Epithelial cell of prostate (primary cell): ENCODE data around the gene TREH.

Experiments
- DNase-seq: peaks from one replicate; pipeline ENCODE4 v3.0.0-alpha.2; 2011; ENCODE audit warnings: low read depth, low spot score
- H3K27ac ChIP-seq: fragments of 450-650 bp; 2 replicates; pipeline ENCODE4 v1.5.1; 2017; ENCODE audit warnings: mild to moderate bottlenecking

Gene TREH

GRCh38 chr11:118672846-118673245 lies 6.6 kb downstream of the TREH start:
- no peak overlapping the region for H3K27ac ChIP-seq
- DNase-seq = no peak

GRCh38 chr11:118671254-118671653 lies 8.2 kb downstream of the TREH start:
- H3K27ac ChIP-seq = no peak overlapping the region
- no peak for DNase-seq

DNA sequence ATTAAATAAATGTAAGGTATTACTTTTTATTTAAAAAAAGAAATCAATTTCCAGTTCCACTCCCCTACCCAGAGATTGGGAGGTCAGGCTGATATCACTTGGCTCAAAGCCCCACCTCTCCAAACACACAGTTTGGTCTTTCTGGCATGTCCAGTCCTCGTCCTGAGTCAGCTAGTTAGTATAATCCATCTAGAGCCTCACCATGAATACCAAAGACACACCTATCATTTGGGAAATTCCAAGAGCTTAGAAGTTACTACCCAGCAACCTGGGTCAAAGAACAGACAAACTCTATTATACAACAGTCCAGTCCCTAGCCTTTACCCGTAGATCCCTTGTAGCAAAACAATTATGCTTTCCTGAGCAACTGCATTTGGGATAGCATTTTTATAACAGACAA lies 9.4 kb downstream of the TREH start:
- no peak for DNase-seq
- H3K27ac ChIP-seq = no peak overlapping the region

GRCh38 chr11:118666371-118666770 lies 13.1 kb downstream of the TREH start:
- H3K27ac ChIP-seq = no peak overlapping the region

DNA sequence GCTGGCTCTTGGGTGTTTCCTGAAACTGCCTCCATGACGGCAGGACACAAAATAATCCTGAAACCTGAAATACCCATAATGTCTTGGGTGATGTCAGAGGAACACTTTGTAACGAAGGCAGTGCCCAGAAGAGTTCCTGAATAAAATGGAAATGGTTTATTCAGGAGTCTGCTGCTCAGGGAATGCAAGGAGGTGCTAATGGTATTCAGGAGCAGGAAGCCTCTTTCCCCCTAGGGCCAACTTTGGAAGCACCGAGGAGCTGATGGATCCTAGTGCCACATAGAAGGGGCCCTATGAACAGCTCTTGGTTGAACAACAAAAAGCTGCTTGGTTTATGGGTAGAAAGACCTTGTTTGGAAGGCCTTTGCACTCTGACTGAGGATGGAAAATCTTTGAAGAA lies 15.5 kb downstream of the TREH start:
- H3K27ac ChIP-seq = no peak overlapping the region
- DNase-seq = no peak

More at GRCh38 chr11:118666371-118666770, 13.1 kb downstream of the TREH start:
- DNase-seq = no peak

DNA sequence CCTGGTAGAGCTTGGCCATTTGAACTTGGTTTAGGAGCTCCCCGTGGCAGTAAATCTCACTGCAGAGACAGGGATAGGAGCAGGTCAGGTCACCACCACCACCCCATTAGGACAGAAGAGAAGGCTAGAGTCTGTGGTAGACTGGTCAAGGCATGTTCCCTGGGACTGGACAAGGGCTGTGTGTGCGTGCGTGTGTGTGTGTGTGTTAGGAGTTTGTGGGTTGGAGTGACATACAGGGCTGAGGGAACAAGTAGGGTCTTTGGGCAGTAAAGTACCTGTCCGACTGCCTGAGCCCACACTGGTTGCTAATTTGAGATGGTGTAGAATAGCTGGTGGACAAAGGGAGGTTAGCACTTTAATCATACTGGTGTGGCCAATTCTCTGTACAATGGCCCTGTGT lies 16.1 kb downstream of the TREH start:
- H3K27ac ChIP-seq = no peak overlapping the region
- DNase-seq = no peak

DNA sequence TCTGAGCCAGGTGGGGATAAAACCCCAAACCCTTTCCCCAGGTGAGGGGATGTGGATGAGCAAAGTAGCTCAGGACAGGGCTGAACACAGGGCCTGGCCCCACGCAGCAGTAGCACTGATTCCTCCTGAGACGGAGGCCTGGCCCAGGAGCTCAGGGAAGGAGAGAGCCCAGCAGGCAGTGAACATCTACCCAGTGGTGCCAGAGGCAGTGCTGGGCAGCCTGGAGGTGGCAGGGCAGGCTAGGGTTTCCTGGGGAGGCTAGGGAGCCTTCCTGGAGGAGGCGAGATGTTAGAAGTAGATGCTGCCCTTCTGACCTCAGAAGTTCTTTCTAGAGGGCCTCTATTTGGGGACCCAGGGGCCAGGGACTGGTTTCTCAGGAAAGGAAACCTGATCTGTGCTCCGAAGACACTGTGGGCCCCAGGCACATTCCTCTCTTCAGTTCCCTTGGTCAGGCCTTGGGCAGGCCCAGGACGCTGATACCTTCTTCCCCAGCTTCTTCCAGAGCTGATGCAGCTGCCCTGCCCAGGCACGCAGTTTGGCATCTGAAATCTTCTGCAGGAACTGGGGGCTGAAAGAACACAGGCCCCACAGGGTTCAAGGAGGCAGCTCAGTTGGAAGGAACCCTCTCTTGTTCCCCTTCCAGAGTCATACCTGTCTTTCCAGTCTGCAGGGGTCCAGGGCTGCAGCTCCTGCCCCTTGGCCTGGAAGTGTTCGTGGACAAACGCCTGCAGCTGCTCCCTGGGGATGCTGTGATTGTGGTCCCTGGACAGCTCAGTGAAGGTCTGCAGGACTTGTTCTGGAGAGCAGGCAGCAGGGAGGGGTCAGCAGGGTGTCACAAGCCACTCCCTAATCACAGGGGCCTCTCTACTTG lies 16.8 kb downstream of the TREH start:
- H3K27ac ChIP-seq = no peak overlapping the region
- DNase-seq = no peak

GRCh38 chr11:118661425-118662301 lies 17.8 kb downstream of the TREH start:
- DNase-seq = no peak
- H3K27ac ChIP-seq = no peak overlapping the region

- H3K27ac ChIP-seq = no peak overlapping the region
- no peak for DNase-seq
Observed at GRCh38 chr11:118660681-118661424, 18.6 kb downstream of the TREH start.

DNA sequence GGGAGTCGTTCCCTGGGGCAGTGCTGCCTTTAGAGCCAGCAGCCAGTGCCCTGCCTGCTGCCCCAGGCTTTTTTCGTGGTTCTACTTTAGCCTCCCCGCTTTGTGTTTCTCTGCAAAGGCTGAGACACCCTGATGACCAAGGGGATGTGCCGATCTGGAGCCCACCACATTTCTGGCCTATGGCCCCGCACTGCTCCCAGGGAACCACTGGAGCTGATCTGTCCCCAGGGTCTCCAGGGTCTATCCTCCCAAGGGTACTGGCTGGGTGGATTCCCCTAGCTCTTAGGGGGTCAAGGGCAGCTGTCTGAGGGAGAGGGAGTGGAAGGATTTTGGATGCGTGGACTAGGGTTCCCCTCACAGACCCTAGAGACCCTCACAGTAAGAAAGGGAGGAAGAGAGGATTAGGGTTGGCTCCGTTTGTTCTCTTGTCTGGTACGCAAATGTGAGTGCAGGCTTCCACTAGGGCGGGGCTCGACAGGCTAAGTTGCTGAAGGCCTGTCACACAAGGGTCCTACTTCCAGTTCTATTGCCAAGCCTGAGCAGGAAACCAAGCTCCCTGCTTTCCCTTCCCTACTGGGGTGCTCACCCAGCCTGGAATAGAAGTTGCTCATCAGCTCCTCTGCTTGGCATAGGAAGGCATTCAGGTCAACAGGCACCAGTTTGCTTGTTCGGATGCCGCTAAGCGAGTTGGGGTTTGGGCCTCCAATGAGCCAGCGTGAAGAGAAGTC lies 19.3 kb downstream of the TREH start:
- no peak for DNase-seq
- no peak overlapping the region for H3K27ac ChIP-seq

DNA sequence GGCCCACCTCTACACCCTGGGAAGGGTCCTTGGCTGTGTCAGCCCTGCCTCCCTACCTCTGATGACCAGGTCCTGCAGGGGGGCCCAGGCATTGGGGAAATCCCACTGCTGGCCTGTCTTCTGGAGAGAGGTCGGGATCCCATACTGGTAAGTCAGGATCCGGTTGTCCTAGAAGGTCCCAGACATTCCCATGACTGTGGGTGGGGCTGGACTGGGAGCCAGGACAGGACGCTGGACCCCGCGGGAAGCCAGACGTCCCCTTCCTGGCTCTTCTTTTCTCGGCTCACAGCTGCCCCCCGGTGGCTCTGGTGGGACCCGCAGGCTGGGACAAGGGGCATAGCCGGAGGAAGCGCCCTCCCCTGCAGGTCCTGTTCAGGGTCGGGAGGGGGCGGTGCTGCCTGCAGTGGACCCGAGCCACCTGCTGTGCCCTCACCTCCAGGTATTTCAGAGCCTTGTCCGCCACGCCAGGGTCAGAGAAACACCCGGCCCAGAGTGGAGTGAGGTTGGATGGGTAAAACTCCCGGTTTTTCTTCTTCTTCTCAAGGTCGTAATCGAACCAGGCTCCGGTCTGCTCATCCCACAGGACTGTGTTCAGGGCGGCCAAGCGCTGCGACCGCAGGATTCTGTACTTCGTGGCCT lies 20.0 kb downstream of the TREH start:
- H3K27ac ChIP-seq = no peak overlapping the region
- no peak for DNase-seq

- no peak overlapping the region for H3K27ac ChIP-seq
- no peak for DNase-seq
Observed at GRCh38 chr11:118658429-118659313, 20.8 kb downstream of the TREH start.

- no peak overlapping the region for H3K27ac ChIP-seq
- no peak for DNase-seq
Observed at GRCh38 chr11:118657709-118658428, 21.6 kb downstream of the TREH start.

- DNase-seq = no peak
- H3K27ac ChIP-seq = no peak overlapping the region
Observed at GRCh38 chr11:118657238-118657637, 22.2 kb downstream of the TREH start.

- no peak overlapping the region for H3K27ac ChIP-seq
- no peak for DNase-seq
Observed at GRCh38 chr11:118656563-118657165, 22.8 kb downstream of the TREH start.

DNA sequence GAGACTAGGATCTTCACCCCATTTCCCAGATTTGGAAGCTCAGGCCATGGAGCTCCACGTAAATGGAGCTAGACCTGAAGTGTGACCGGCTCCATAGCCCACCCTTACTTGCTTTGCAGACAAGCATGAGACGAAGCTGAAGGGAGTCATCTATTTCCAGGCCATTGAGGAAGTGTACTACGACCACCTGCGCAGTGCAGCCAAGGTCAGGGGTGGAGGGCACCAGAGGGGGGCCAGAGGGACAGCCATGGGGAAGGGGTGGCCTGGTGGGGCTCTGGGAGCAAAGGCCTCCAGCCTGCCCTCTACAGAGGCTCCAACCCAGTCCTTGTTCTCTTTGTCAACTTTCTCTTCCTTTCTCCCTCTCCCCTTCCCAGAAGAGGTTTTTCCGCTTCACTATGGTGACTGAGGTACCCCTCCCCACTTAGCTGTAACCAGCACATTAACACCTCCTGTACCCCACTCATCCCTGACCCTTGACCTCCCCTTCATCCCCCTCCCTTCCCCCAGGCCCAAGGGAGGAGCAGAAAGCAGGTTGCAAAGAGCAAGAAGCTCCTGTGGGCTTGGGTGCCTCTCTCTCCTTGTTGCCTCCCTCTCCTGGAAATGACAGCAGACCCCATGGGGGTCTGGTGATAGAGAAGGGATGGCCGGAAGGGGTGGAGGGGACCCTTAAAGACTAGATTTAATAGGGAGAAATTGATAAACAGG lies 23.8 kb downstream of the TREH start:
- H3K27ac ChIP-seq = no peak overlapping the region
- DNase-seq = no peak
